Naive thymus-derived CD8-positive, alpha-beta T cell (primary cell): Measurements from ENCODE around the gene OR2T8. TPM values are rescaled to one million over a fixed set of nuclear protein-coding genes. Genes with fewer than 3 reads are reported as not detected.
"Not testable (repeated sequence)": the region's sequence is repeated elsewhere in the genome, so short reads cannot be mapped to it uniquely, and the experiment has no call there.

Experiments used
- ATAC-seq, 2 donors: fragments of 150-1000 bp; cut with Tn5 transposase in 1 of 2; sonication (Bioruptor Pico), chemical (Tn5 transposase) in 1 of 2; 1 replicate in 1 of 2; 2 replicates in 1 of 2; pipeline ENCODE4 v1.10.0; 2021; ENCODE audit warnings: mild to moderate bottlenecking in 2 of 2, moderate library complexity in 2 of 2
- POLR2A ChIA-PET: fragments of 350-600 bp; sonication (Branson Sonifier 250); formaldehyde crosslinking; loops from one replicate; lab custom pipeline; 2021; ENCODE audit warnings: antibody characterized with exemption; lab: Charles Lee
- DNase-seq, 10 donors: peaks; one replicate each; pipeline versions ENCODE4 v3.0.0 to v3.0.0-alpha.2; 2020 to 2022
- H3K27ac Mint-ChIP-seq, 10 donors: one replicate each; pipeline ENCODE4 v1.8.0; 2020 to 2022; ENCODE audit warnings: mild to moderate bottlenecking in 10 of 10, mixed read lengths in 10 of 10, moderate library complexity in 4 of 10, inconsistent platforms in 1 of 10
- H3K27me3 Mint-ChIP-seq, 5 donors: one replicate each; pipeline ENCODE4 v1.8.0; 2021 to 2022; ENCODE audit warnings: mixed read lengths in 5 of 5
- H3K36me3 Mint-ChIP-seq, 3 donors: one replicate each; pipeline ENCODE4 v1.8.0; 2020 to 2022; ENCODE audit warnings: mixed read lengths in 3 of 3, mild to moderate bottlenecking in 2 of 3, inconsistent platforms in 1 of 3
- H3K4me1 Mint-ChIP-seq, 4 donors: one replicate each; pipeline ENCODE4 v1.8.0; 2021 to 2022; ENCODE audit warnings: mixed read lengths in 4 of 4
- H3K4me3 Mint-ChIP-seq, 10 donors: one replicate each; pipeline ENCODE4 v1.8.0; 2020 to 2022; ENCODE audit warnings: mild to moderate bottlenecking in 10 of 10, mixed read lengths in 10 of 10, moderate library complexity in 6 of 10, inconsistent platforms in 1 of 10
- H3K9me3 Mint-ChIP-seq, 9 donors: one replicate each; pipeline ENCODE4 v1.8.0; 2020 to 2022; ENCODE audit warnings: mixed read lengths in 9 of 9, mild to moderate bottlenecking in 3 of 9, inconsistent platforms in 1 of 9, moderate library complexity in 1 of 9
- polyA plus RNA-seq, 3 donors: library from polyadenylated mRNA; unstranded; fragments of 300-500 nt; fragmentation: Illumina TruSeq; gene quantifications; one replicate each; pipeline ENCODE4 v1.2.3, GENCODE V29; 2021
- total RNA-seq, 8 experiments: library from RNA in 2 of 8; stranded (reverse) in 2 of 8; gene quantifications; one replicate each; pipeline ENCODE4 v1.2.3 and lab custom pipeline; 2021 to 2026

OR2T8 gene
- total and polyA plus RNA-seq, 5 experiments from 2014 or later: not detected

DNA sequence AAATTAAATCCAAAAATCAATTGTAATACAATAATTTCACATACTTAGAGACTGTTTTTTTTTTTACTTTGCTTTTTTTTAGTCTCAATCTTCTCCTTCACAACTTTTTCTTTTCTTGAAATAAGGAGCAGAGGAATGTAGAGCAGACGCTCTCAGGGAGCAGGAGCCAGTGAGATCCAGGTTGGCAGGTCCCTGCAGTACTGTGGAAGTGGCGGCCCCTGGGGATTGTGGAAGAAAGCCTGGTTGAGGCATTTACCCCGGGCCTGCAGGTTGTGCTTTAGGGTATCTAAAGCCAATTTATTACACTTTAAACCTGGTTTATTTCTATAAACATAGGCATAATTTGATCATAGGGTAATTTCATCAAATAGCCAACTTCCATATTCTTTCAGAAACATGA is 3.9 kb downstream of the OR2T8 start:
- H3K36me3 Mint-ChIP-seq: no peaks in the 10 kb centered on the region
- no peak overlapping the region for H3K27ac Mint-ChIP-seq
- H3K9me3 Mint-ChIP-seq: no peaks in the 10 kb centered on the region
- H3K4me1 Mint-ChIP-seq: no peaks in the 10 kb centered on the region
- H3K27me3 Mint-ChIP-seq: peaks cover 0 to 7% (median 0%) of the 10 kb centered on the region in 5 donors
- POLR2A ChIA-PET: no interaction called here
- no peak overlapping the region for H3K4me3 Mint-ChIP-seq
- no peak for DNase-seq
- ATAC-seq: no peak

DNA sequence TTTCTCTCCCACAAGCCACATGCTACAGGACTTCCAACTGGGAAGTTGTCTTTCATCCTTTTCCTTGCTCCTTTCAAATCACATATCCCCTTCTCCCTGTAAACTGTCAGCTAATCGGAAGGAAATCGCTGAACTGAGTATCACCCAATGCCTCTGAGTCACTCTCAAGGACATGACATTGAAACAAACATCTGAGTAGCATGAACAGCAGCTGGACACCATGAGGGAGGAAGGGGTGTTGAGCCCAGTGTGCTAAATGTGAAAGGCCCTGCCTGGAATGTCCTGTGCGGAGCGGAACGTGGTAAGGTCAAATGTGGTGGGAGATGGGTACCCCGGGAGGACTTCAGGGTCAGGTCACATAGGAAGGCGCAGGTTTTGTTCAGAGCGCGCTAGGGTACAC is 4.8 kb downstream of the OR2T8 start, which contains the start of gene OR2AJ1:
Gene OR2AJ1, plus strand, starts transcription at position 22 of the 400 bp plus-strand sequence. CDS start 8,880 bp downstream, outside the sequence.
- Mint-ChIP-seq H3K27me3 (peaks cover 0 to 4% (median 0%) of the 10 kb centered on the region in 5 donors), H3K9me3 (no peaks in the 10 kb centered on the region), H3K36me3 (no peaks in the 10 kb centered on the region), H3K4me1 (no peaks in the 10 kb centered on the region), H3K4me3 (no peak within 1 kb of the TSS), H3K27ac (no peak within 1 kb of the TSS)
- no peak for ATAC-seq
- POLR2A ChIA-PET: no interaction called here
- no peak for DNase-seq

DNA sequence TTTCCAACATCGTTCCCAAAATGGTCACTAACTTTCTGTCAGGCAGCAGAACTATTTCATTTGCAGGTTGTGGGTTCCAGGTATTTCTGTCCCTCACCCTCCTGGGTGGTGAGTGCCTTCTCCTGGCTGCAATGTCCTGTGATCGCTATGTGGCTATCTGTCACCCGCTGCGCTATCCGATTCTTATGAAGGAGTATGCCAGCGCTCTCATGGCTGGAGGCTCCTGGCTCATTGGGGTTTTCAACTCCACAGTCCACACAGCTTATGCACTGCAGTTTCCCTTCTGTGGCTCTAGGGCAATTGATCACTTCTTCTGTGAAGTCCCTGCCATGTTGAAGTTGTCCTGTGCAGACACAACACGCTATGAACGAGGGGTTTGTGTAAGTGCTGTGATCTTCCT is 13.9 kb downstream of the OR2T8 start:
- ATAC-seq: no peak
- peaks cover 0 to 10% (median 1%) of the 10 kb centered on the region in 5 donors for H3K27me3 Mint-ChIP-seq

GRCh38 chr1:247935781-247936180 is 15.7 kb downstream of the OR2T8 start:
- ATAC-seq (no peak), DNase-seq (no peak)
- H3K27ac Mint-ChIP-seq: peak overlapping the region in 1 of 10 donors; percentile 15
- no peaks in the 10 kb centered on the region for H3K36me3 Mint-ChIP-seq
- H3K27me3 Mint-ChIP-seq: peaks cover 0 to 10% (median 1%) of the 10 kb centered on the region in 5 donors
- peaks cover 0 to 6% (median 2%) of the 10 kb centered on the region in 4 donors for H3K4me1 Mint-ChIP-seq
- peak overlapping the region in 5 of 10 donors; percentile 18 to 78 (median 39) for H3K4me3 Mint-ChIP-seq
- H3K9me3 Mint-ChIP-seq: peaks cover 0 to 5% (median 0%) of the 10 kb centered on the region in 9 donors
- POLR2A ChIA-PET: no interaction called here

More for the DNA sequence above, 13.9 kb downstream of the OR2T8 start:
- DNase-seq: no peak
- Mint-ChIP-seq H3K4me1 (peaks cover 0 to 3% (median 1%) of the 10 kb centered on the region in 4 donors), H3K4me3 (no peak overlapping the region), H3K27ac (no peak overlapping the region), H3K9me3 (peaks cover 0 to 5% (median 0%) of the 10 kb centered on the region in 9 donors), H3K36me3 (no peaks in the 10 kb centered on the region)
- POLR2A ChIA-PET: no interaction called here

- peaks cover 0 to 6% (median 2%) of the 10 kb centered on the region in 4 donors for H3K4me1 Mint-ChIP-seq
- peak in 1 of 10 donors; percentile 2 for DNase-seq
- H3K27me3 Mint-ChIP-seq: peaks cover 0 to 4% (median 0%) of the 10 kb centered on the region in 5 donors
- H3K9me3 Mint-ChIP-seq: peaks cover 0 to 5% (median 0%) of the 10 kb centered on the region in 9 donors
- peak overlapping the region in 7 of 10 donors; percentile 10 to 78 (median 39) for H3K4me3 Mint-ChIP-seq
- ATAC-seq: no peak
- POLR2A ChIA-PET: no interaction called here
- H3K27ac Mint-ChIP-seq: peak overlapping the region in 3 of 10 donors; percentile 13 to 85 (median 82)
- H3K36me3 Mint-ChIP-seq: no peaks in the 10 kb centered on the region
These were observed 16.4 kb downstream of the OR2T8 start for GRCh38 chr1:247936415-247936814.

DNA sequence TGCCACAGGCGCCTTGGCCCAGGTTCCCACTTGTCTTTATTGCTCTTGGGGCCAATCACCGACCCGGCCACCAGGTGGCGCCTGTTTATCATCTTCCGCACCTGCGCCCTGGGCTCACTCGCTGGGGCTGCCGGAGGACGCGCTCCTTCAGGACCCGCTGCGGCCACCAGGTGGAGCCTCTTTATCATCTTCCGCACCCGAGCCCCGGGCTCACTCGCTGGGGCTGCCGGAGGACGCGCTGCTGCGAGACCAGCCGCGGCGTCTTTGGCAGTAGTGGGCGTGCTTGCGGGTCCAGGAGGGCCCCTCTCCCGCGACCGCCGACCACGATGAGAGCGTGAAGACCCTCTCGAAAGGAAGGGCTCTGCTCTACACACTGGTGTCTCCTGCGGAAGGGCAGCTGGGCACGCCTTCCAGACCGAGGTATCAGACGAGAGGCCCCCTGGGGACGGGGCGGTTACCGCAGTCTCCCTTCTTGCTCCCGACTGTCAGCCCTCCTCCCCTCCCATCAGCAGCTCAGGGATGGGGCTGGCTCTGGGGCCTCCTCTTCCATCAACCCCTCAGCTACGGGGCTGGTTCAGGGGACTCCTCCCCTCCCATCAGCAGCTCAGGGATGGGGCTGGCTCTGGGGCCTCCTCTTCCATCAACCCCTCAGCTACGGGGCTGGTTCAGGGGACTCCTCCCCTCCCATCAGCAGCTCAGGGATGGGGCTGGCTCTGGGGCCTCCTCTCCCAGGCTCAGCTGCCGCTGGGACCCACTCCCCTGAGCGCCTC is 17.1 kb downstream of the OR2T8 start:
- H3K4me3 Mint-ChIP-seq: peak overlapping the region; percentile 19 to 88 (median 82)
- peak overlapping the region in 7 of 10 donors; percentile 20 to 85 (median 77) for H3K27ac Mint-ChIP-seq
- H3K9me3 Mint-ChIP-seq, H3K27me3 Mint-ChIP-seq, POLR2A ChIA-PET, H3K36me3 Mint-ChIP-seq, H3K4me1 Mint-ChIP-seq: not testable (repeated sequence)
- peak; percentile 38 to 92 (median 84) for DNase-seq
- peak; percentile 95 to 96 for ATAC-seq

GRCh38 chr1:247942624-247943023 is 22.6 kb downstream of the OR2T8 start:
- H3K27me3 Mint-ChIP-seq: peaks cover 0 to 9% (median 0%) of the 10 kb centered on the region in 5 donors
- H3K9me3 Mint-ChIP-seq: peaks cover 0 to 11% (median 2%) of the 10 kb centered on the region in 9 donors
- no peak for DNase-seq
- no peak overlapping the region for H3K4me3 Mint-ChIP-seq
- H3K36me3 Mint-ChIP-seq: peaks cover 0 to 12% (median 5%) of the 10 kb centered on the region in 3 donors
- ATAC-seq: no peak
- POLR2A ChIA-PET: no interaction called here
- peaks cover 0 to 3% (median under 1%) of the 10 kb centered on the region in 4 donors for H3K4me1 Mint-ChIP-seq
- H3K27ac Mint-ChIP-seq: no peak overlapping the region

DNA sequence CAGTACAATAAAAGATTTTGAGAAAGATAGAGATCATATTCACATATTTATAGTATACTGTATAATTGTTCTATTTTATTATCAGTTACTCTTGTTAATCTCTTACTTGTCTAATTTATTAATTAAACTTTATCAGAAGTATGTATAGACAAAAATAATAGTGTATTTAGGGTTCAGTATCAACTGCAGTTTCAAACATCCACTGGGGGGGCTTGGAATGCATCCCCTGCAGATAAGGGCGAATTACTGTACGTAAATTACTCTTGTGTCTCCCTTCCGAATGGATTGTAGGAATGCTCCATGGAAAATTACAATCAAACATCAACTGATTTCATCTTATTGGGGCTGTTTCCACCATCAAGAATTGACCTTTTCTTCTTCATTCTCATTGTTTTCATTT is 28.5 kb downstream of the OR2T8 start, which contains the start of gene OR2L8:
Gene OR2L8, plus strand, starts transcription at position 301 of the 400 bp plus-strand sequence. Its CDS starts 0 bp downstream, at position 301.
- Mint-ChIP-seq H3K9me3 (peaks cover 0 to 21% (median 6%) of the 10 kb centered on the region in 9 donors), H3K27me3 (peaks cover 0 to 6% (median 0%) of the 10 kb centered on the region in 5 donors), H3K4me3 (no peak within 1 kb of the TSS), H3K27ac (no peak within 1 kb of the TSS), H3K4me1 (no peaks in the 10 kb centered on the region), H3K36me3 (peaks cover 0 to 42% (median 25%) of the 10 kb centered on the region in 3 donors)
- POLR2A ChIA-PET: no interaction called here
- ATAC-seq: no peak
- DNase-seq: no peak

GRCh38 chr1:247953408-247953807 is 33.4 kb downstream of the OR2T8 start:
- POLR2A ChIA-PET: no interaction called here
- no peak overlapping the region for H3K27ac Mint-ChIP-seq
- H3K4me3 Mint-ChIP-seq: no peak overlapping the region
- ATAC-seq (no peak), DNase-seq (no peak)
- H3K27me3 Mint-ChIP-seq: peaks cover 0 to 6% (median 0%) of the 10 kb centered on the region in 5 donors
- H3K9me3 Mint-ChIP-seq: peaks cover 0 to 20% (median 11%) of the 10 kb centered on the region in 9 donors
- H3K4me1 Mint-ChIP-seq: no peaks in the 10 kb centered on the region
- H3K36me3 Mint-ChIP-seq: peaks cover 0 to 49% (median 20%) of the 10 kb centered on the region in 3 donors

- POLR2A ChIA-PET: no interaction called here
- Mint-ChIP-seq H3K4me3 (no peak overlapping the region), H3K36me3 (peaks cover 7 to 28% (median 16%) of the 10 kb centered on the region in 3 donors), H3K4me1 (peaks cover 0 to 12% (median 4%) of the 10 kb centered on the region in 4 donors), H3K9me3 (peaks cover 0 to 30% (median 12%) of the 10 kb centered on the region in 9 donors), H3K27me3 (peaks cover 0 to 7% (median 0%) of the 10 kb centered on the region in 5 donors), H3K27ac (no peak overlapping the region)
- DNase-seq (no peak), ATAC-seq (no peak)
These were observed 41.7 kb downstream of the OR2T8 start for GRCh38 chr1:247961791-247962190.

DNA sequence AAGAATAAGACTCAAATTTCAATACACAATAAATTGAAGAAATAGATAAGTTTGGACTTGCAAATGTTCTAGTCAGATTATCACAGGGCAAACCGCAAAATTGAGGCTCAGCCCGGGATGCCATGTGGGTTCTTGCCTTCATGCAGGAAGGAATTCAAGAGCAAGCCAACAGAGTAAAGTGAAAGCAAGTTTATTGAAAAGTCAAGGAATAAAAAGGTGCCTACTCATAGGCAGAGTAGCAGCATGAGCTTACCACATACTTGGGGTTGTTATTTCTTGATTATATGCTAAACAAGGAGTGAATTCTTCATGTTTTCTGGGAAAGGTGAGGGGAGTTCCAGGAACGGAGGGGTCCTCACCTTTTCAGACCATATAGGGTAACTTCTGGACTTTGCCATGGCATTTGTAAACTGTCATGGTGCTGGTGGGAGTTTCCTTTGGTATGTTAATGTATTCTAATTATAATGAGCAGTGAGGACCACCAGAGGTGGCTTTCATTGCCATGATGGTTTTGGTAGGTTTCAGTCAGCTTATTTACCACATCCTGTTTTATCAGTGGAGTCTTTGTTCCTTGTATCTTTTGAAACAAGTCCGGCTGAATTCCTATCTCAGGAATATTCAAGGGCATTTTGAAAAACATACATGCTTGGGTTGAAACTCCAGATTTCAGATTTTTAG is 43.0 kb downstream of the OR2T8 start:
- POLR2A ChIA-PET: no interaction called here
- Mint-ChIP-seq H3K4me1 (peaks cover 0 to 12% (median 5%) of the 10 kb centered on the region in 4 donors), H3K36me3 (peaks cover 7 to 29% (median 18%) of the 10 kb centered on the region in 3 donors), H3K27ac (no peak overlapping the region), H3K4me3 (no peak overlapping the region), H3K27me3 (peaks cover 0 to 4% (median 0%) of the 10 kb centered on the region in 5 donors), H3K9me3 (peaks cover 0 to 23% (median 10%) of the 10 kb centered on the region in 9 donors)
- DNase-seq: no peak
- no peak for ATAC-seq

DNA sequence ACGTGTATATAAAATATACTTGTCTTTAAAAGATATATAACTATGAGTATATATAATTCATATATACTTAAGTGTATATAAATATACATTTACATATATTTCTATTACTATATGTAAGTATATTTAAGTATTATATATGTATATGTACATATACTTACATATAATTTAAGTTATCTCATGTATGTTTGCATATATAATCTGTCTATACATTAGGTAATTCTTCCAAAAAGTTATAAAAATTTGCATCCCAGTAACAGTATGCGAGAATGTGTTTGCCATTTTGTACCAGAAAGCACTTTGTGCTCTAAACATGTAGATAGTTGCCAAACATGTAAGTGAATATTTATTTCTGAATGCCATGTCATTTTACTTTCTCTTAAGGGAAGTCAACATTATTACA is 44.9 kb downstream of the OR2T8 start, which contains the start of gene OR2AK2:
Gene OR2AK2, plus strand, starts transcription at position 301 of the 400 bp plus-strand sequence. CDS start 144 bp downstream, outside the sequence.
- Mint-ChIP-seq H3K27me3 (peaks cover 0 to 8% (median 2%) of the 10 kb centered on the region in 5 donors), H3K9me3 (peaks cover 0 to 16% (median 9%) of the 10 kb centered on the region in 9 donors), H3K4me1 (peaks cover 0 to 12% (median 5%) of the 10 kb centered on the region in 4 donors), H3K4me3 (peak within 1 kb of the TSS in 1 of 10 donors; percentile 30), H3K36me3 (peaks cover 11 to 40% (median 11%) of the 10 kb centered on the region in 3 donors), H3K27ac (no peak within 1 kb of the TSS)
- POLR2A ChIA-PET: no interaction called here
- ATAC-seq (no peak), DNase-seq (no peak)
